ENCODE data around the gene PARP12. TPM values are rescaled to one million over a fixed set of nuclear protein-coding genes. Genes with fewer than 3 reads are reported as not detected.

Gene PARP12
- total and polyA plus RNA-seq, 9 of the 15 experiments (the other 6 are each of a cell fraction or from before 2014, with no cell fraction given), result 4.6 to 40.4 (median 23.5) TPM

GRCh38 chr7:140062528-140063299, at the start of gene PARP12 (continued):
- TF ChIP-seq ZBTB5 (IDR thresholded peaks at IDR 0.05), result no peak
- TF ChIP-seq ZFP1 (CRISPR knock-in tag; IDR thresholded peaks at IDR 0.05), result no peak
- TF ChIP-seq TRIM24 (IDR thresholded peaks at IDR 0.05), result peak; percentile 42 to 90; a peak in 3 of 4 replicates
- TF ChIP-seq ZNF224 (CRISPR knock-in tag; IDR thresholded peaks at IDR 0.05), result peak; percentile 67; the same call in 1 of the 2 replicates
- TF ChIP-seq UBTF (IDR thresholded peaks at IDR 0.05; ENCODE audit: borderline replicate concordance in 1 of 2, low read depth in 2 of 2, low read length in 2 of 2), result peak in 1 of 2 experiments; percentile 97; a peak in 3 of 4 replicates
- TF ChIP-seq, protein P1, sequence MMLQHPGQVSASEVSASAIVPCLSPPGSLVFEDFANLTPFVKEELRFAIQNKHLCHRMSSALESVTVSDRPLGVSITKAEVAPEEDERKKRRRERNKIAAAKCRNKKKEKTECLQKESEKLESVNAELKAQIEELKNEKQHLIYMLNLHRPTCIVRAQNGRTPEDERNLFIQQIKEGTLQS (IDR thresholded peaks at IDR 0.05), result no peak
- TF ChIP-seq, protein P1 (CRISPR knock-in tag; conservative IDR thresholded peaks at IDR 0.05), result peak; percentile 85; the same call in 1 of the 2 replicates
- peak in 1 of 2 experiments; percentile 83; a peak in 2 of 4 replicates for TF ChIP-seq SRF (CRISPR knock-in tag; IDR thresholded peaks at IDR 0.05)
- no peak for TF ChIP-seq CLOCK (CRISPR knock-in tag; IDR thresholded peaks at IDR 0.05; ENCODE audit: borderline replicate concordance)
- no peak for TF ChIP-seq ZNF586 (CRISPR knock-in tag; conservative IDR thresholded peaks at IDR 0.05)
- TF ChIP-seq SNAPC5 (CRISPR knock-in tag; IDR thresholded peaks at IDR 0.05), result no peak
- TF ChIP-seq KLF10 (CRISPR knock-in tag; IDR thresholded peaks at IDR 0.05), result no peak
- no peak for TF ChIP-seq FIP1L1 (IDR thresholded peaks at IDR 0.05; ENCODE audit: low read depth, low read length, poor library complexity, severe bottlenecking)
- TF ChIP-seq PHB2 (IDR thresholded peaks at IDR 0.05; ENCODE audit: low read depth), result no peak
- no peak; the same call in 1 of the 2 replicates for TF ChIP-seq CBX1 (IDR thresholded peaks at IDR 0.05; ENCODE audit: low read depth)
- TF ChIP-seq ZZZ3 (IDR thresholded peaks at IDR 0.05), result no peak
- TF ChIP-seq, protein P2, sequence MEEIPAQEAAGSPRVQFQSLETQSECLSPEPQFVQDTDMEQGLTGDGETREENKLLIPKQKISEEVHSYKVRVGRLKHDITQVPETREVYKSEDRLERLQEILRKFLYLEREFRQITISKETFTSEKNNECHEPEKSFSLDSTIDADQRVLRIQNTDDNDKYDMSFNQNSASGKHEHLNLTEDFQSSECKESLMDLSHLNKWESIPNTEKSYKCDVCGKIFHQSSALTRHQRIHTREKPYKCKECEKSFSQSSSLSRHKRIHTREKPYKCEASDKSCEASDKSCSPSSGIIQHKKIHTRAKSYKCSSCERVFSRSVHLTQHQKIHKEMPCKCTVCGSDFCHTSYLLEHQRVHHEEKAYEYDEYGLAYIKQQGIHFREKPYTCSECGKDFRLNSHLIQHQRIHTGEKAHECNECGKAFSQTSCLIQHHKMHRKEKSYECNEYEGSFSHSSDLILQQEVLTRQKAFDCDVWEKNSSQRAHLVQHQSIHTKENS (CRISPR knock-in tag; IDR thresholded peaks at IDR 0.05), result no peak

All from K562 (cell line).